ENCODE measurements around the gene NME9.
A peak's percentile ranks its signal among the peaks of the same experiment; 100 is the strongest.

The NME9 gene

DNA sequence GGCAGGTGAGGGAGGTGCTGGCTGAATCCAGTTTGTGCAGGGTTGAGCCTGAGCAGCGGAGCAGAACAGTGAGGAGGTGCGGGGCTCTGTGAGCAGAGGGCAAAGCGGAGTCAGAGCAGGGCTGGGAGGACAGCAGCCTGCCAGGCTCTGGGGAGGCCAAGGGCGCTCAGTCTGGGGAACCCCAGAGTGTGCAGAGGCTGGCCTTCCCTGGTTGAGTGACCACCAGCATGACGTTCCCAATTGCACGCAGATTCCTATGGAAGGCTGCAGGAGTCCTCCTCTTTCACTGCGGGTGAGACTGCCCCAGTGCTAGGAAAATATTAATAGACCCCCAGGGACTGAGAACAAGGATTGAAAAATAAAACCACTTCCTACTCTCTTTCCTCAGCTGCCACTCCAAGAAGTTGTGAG, 31.9 kb upstream of the NME9 start:
- no peak for DNase-seq

DNA sequence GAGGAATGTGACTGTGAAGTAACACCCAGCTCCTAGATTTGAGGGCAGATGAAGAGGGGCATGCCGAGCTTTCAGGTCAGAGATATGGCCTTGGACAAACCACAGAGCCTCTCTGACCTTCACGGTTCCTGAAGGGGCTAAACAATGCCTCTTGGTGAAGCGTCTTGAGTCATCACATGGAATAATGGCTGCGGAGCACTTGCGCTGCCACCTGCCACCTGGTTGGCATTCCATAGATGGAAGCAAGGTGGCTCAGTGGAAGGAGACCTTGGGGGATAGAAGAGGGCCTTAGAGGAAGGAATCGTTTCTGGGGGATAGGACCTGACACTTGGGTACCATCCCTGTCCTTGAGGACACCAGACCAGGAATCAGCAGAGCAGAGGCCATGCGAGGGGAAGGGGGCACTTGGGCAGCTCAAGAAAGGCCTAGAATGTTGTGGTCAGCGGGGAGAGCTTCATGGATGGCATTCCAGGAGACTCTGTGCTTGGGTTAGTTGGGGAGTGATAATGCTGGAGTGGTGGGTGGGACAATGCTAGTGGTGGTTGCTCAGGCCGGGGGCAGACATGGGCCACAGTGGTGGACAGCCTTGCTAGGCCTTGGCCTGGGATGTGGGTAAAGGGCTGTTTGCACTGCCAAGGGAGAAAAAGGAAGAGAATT, 31.3 kb upstream of the NME9 start:
- no peak for DNase-seq

- DNase-seq, result no peak
These were observed 30.5 kb upstream of the NME9 start for GRCh38 chr3:138359919-138360868.

GRCh38 chr3:138359148-138359918, 29.7 kb upstream of the NME9 start:
- DNase-seq, result no peak

GRCh38 chr3:138356730-138357405, 27.2 kb upstream of the NME9 start:
- DNase-seq, result no peak

DNA sequence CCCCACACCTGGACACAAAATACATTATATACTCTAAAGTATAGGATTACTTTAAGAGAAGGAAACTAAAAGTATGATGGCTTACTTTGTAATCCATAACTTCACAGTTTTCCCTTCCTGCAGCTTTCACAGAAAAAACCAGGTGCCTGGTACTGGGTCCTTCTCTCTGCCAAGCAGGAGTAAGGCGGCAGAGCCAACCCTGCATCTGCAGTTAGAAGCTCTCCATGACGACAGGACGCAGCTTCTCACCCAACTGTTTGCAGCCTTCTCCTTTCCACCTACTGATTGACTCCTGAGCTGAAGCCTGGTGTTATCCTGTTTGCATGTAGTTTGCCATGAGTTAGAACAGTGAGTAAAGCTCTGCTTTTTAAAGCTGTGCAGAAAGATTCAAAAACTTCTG, 25.4 kb upstream of the NME9 start:
- DNase-seq, result no peak

GRCh38 chr3:138354376-138354775, 24.7 kb upstream of the NME9 start:
- no peak for DNase-seq

DNA sequence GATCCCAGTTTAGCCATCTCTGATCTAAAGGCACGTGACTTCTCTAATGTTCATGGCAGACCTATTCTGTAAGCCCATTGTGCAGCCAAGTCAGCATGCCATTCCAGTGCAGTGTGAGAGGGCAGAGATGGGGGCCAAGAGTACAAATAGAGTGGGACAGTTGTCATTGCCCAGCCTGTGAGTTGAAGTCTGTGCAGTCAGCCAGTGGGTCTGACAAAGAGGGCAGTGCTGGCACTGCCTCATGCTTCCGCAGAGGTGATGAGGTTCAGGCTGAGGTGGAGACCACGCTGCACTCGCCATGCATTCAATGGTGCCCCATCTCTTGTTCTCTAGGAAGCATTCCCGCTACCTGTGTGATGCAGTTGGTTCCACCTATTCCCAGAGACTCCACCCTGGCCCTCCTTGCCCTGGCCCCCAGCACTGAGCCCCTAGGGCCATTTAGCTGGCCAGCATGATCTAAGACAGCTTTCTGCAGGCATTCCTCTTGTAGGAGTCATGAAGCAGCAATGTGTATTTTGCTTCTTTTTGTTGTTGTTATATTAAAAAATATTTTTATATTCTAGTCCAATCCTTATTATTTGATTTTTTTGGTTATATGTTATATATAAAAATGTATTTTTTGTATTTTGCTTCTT, 22.4 kb upstream of the NME9 start:
- DNase-seq, result no peak

- no peak for DNase-seq
These were observed 21.5 kb upstream of the NME9 start for GRCh38 chr3:138351151-138351550.

- DNase-seq, result peak; percentile 32
These were observed 20.4 kb upstream of the NME9 start for GRCh38 chr3:138349926-138350665.

DNA sequence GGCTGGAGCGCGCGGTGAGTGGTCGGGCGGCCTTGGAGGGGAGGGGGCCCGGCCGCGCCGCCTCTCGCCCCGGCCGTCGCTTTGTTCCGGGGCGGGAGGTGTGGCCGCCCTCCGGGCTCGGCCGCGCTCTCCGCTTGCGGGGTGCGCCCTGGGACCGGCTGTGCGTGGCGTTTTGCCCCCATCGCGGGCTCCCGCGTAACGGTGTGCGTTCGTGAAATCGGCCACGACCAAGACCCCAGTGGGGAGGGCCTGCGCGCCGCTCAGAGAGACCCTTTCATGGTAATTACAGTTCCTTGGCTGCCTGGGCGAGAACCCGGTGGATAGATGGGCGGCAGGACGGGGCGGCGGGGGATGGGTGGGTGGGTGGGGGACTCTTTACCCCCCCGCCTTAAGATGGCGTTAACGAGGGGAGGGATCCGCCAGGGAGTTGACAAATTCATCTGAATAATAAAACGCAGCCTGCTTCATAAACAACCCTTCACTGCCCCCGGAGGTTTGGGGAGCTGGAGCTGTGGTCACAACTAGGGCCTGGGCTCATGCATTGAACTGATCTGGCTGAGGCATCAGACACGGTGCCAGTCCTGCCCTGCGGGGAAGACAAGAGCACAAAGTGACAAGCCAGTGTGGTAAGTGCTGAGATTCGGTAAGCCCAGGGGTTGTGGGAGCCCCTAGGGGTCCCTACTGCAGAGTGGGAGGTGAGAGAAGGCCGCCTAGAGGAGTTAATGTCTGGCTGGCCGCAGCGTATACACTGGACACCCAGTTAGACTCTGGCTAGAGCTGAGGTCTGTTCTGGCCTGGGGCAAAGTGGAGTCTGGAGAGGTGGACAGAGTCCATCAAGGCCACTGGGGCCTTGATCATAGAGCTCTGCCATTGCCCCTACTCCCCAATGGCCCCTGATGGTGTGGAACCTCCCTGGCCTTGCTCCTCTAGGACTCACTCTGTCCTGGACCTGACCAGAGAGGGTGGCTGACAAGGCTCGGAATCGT, 19.4 kb upstream of the NME9 start:
- DNase-seq, result no peak

GRCh38 chr3:138347960-138348753, 18.5 kb upstream of the NME9 start, which contains the start of gene MRAS:
Gene MRAS, plus strand, starts transcription at chr3:138348579. Its CDS starts 24,305 bp downstream, at chr3:138372884.
- DNase-seq, result peak; percentile 77

- no peak for DNase-seq
These were observed 15.1 kb upstream of the NME9 start for GRCh38 chr3:138344754-138345153.

DNA sequence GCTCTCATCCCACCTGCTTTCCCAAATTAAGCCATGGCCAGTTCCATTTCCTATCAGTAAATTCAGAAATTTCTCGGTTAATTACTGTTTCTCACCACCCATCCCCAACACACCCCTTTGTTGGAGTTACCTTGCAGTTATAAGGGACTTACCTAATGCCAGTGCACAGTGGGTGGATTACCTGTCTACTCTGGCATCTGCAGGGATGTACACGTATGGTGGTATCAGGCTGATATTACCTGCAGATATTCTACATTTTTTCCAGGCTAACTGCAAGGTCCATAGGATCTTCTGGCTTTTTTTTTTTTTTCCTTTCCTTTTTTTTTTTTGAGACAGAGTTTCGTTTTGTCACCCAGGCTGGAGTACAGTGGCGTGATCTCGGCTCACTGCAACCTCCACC, 10.9 kb upstream of the NME9 start:
- DNase-seq, result no peak

DNA sequence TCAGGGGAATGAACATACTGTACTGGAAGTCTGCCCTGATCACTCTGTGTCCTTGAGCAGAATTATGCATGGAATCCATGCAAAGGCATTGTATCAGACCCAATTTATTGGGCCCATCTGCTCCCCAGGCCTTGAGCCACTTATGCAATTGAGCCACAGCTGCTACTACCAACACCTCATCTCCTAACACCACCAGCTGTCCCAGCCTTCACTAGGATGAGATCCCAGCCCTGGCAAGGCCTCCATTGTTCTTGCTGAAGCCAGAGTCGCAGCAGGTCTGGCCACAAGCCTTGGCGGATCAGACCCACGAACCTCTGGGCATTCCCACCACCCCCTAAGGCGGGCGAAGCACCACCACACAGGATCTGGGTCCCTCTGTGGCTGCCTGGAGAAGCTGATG, 9.2 kb upstream of the NME9 start:
- DNase-seq, result no peak

- no peak for DNase-seq
These were observed 8.6 kb upstream of the NME9 start for GRCh38 chr3:138338244-138338643.

DNA sequence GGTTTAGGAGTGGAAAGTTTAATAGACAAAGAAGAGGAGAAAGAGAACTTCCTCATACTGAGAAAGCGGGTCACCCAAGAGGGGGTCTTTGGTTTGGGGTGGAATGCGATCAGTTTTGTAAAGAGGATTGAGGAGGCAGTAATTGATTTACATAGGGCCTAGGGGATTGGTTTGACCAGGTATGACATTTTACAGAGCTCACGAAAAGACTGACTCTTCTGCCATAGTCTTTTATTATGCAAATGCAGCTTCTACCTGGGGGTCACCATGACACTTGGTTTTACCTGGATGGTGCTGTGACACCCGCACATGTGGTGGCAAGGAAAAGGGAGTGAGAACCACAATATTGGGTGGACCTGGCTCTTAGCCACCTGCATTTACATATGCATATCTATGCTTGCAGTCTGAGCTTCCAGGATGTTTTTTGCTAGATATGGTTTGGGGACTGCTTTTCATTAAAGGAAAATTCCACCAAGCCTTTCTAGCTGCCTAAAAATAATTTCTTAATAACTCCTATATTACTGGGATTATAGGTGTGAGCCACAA, 6.9 kb upstream of the NME9 start:
- no peak for DNase-seq

GRCh38 chr3:138334608-138335007, 5.0 kb upstream of the NME9 start:
- DNase-seq, result no peak

DNA sequence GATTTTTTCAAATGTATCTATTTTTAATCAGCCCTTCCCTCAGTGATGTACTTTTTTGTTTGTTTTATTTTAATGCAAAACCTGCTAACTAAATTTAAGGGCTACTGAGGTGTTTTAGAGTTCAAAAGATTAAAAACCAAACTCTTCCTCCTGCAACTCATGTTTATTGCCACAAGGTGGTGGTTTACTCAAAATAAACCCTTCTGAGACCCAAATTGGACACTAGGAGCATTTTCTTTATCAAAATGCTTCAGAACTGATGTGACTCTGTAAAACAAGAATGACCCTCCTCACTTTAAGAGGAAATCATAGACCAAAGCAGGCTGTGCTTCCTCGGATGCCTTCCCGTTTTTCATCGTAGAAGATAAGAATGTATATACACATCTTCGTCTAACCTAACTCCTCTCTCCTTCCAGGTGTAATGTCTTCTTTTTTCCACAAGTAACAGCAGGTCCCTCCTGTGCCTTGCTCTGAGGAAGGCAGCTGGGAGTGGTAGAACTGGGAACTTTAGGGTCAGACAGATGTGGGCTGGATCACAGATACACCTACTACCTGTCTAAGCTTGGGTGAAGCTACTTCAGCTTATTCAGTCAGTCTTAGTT, 2.9 kb upstream of the NME9 start:
- DNase-seq, result peak; percentile 63

Measured in OCI-M1 (cell line).